HG02943 (cell line): ENCODE measurements around the gene SRSF4.
"Not testable (repeated sequence)": the region's sequence is repeated elsewhere in the genome, so short reads cannot be mapped to it uniquely, and the experiment has no call there.

Source experiments
- ATAC-seq: cut with Tn5 transposase; IDR thresholded peaks from one replicate; pipeline ENCODE4 v1.9.1; 2021; ENCODE audit warnings: mild to moderate bottlenecking, low read depth, moderate library complexity; ENCODE audit not compliant: unreplicated experiment

SRSF4 gene

DNA sequence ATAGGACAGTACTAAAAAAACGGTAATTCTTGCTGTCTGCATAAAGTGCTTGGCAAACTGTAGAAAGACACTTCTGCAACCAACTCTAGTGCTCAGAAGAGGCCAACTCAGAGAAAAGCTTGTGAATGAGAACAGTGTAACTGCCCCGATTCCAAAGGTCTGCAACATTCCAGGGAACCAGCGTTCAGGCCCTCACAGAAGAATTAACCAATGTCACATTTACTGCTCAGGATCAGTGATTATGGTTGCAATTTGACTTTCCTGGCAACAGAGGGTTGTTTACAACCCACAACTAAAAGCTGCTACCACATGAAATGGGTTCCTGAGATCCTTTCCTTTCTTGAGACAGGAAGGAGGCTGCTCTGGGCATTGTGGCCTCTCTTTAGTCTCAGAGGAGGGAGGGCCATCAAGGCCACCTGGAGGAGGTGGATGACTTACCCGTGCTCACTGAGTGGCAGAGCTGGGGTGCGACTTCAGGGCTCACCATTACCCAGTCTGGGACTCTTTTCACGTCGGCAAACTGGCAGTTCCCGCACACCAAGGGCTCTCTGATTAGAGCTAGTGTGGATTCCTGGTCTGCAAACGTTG is 15.3 kb downstream of the SRSF4 start:
- ATAC-seq, result no peak

- no peak for ATAC-seq
Measured at GRCh38 chr1:29164588-29164987, 17.1 kb downstream of the SRSF4 start.

DNA sequence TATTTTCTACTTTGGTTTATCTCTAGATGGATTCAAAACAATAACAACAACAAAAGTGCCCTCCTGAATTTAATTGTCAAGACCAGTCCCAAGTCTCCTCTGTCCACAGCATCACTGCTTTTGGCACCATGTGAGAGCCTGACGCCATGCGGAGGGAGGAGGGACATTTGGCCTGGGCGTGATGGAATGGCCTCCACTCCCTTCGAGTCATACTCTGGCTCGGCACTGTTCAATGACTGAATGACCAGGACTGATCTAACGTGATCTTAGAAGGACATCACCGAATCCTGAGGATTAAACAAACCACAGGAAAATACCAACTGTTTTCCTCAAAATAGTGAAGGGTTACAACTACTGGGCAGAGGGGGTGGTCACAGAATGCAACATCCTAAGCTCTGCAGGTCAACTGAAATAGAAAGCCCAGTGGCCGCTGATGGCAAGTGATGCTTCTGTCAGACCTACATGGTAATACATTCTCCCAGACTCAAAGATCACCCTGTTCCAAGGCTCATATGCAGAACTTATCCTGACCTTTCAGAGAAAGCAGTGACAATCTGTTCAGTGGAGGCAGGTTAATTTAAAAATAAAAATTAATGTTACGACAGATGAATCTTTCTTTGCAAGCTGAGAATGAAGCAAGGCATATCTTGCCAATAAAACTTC is 19.1 kb downstream of the SRSF4 start:
- no peak for ATAC-seq

DNA sequence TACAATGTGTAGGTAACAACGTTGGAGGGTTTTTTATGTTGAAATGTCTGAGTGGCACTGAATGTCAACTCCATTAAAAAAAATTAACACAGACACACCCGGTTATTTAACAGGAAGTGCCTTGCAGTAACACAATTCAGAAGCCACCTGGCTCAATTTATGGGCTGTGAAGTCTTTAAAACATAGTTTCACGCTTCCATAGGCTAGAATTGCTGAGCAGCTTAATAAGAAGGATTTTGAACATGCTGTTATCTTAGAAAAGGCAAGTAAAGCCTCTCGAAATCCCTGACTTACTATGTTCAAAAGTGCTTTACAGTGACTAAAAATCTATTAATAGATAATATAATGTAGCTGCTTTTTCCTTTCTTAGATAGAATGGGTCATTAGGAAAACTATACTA is 19.7 kb downstream of the SRSF4 start:
- no peak for ATAC-seq

- no peak for ATAC-seq
Measured at GRCh38 chr1:29159773-29160172, 21.9 kb downstream of the SRSF4 start.

- no peak for ATAC-seq
Measured at GRCh38 chr1:29157269-29157601, 24.5 kb downstream of the SRSF4 start.

- ATAC-seq, result no peak
Measured at GRCh38 chr1:29156543-29157268, 25.0 kb downstream of the SRSF4 start.

DNA sequence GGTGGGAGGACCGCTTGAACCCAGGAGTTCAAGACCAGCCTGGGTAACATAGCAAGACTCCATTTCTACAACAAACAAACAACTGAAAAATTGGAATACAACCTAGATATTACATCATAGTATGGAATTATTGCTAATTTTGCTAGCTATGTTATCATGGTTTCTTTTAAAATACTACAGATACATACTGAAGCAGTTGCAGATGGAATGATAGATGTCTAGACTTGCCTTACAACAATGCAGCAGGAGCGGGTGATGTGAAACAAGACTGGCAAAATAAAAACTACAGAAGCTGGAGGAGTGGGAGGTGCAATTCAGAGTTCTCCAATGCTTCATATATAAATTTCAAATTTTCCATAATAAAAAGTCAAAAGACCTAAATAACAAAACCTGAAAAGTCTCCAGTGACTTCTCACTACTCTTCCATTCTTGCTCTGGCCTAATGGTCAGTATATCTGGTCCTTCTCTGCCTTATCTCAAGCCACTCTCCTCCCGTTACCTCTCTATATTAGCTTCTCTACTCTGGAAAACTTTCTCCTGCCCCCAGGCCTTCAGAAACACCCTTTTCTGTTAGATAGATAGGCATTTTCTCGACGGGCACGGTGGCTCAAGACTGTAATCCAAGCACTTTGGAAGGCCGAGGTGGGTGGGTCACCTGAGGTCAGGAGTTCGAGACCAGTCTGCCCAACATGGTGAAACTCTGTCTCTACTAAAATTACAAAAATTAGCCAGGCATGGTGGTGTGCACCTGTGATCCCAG is 29.5 kb downstream of the SRSF4 start:
- ATAC-seq, result no peak

- not testable (repeated sequence) for ATAC-seq
Measured at GRCh38 chr1:29150346-29150745, 31.4 kb downstream of the SRSF4 start.

- no peak for ATAC-seq
Measured at GRCh38 chr1:29148656-29149491, 32.8 kb downstream of the SRSF4 start.

- ATAC-seq, result no peak
Measured at GRCh38 chr1:29145739-29146437, 35.8 kb downstream of the SRSF4 start.

GRCh38 chr1:29144178-29144577 is 37.5 kb downstream of the SRSF4 start:
- ATAC-seq, result no peak

DNA sequence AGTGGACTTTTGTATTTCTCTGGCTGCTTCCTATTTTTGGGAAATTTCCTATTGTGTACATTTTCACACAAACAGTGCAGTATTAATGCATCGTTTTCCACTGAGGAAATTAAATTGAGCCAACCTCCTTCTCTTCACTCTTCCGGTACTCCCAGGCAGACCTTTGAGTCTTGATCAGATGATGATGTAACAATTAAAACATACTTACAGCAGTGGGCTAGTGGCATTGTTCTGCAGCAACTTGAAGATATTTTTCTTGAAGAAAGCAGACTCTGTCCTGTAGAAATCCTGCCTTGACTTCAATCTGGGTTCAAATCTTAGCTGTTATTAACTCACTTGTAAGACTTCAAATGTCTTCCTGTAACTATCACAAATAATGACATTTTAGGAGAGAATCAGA is 39.0 kb downstream of the SRSF4 start:
- ATAC-seq, result no peak

DNA sequence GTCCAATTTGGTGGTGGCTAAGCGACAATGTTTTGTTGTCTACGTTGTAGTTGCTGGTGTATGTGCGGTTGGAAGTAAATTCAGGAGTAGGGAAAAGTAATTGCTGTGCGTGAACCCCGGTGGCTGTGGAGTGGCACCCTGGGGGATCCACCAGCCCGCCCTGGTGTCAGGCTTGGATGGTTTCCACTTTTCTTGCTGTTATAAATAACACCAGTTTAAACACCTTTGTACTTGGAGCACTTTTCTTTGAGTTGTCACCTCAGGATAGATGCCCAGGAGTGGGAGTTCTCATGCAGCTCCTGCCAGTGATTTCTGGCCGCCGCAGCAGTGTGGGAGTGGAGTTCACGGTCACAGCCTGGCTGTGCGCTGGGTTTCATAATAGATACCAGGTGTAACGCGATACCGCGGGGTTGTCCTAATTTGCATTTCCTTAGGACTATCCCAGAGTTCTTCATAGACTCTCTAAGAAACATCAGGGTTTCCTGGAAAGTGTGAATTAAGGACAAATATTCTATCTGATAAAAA is 45.2 kb downstream of the SRSF4 start:
- no peak for ATAC-seq

DNA sequence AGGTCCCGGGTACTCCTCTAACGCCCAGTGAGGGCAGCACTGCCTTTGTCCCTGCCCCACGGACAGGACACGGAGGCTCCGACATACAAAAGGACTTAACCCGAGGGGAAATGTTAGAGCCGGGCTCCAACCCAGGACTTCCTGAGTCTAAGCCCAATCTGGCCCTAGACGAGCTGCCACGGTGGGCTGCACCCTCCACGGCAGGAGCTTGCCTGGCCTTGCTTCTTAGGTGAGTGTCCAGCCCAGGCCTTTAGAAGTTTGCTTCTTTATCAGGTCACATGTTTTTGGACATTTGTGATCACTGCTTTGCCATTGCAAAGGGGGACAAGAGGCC is 47.0 kb downstream of the SRSF4 start:
- ATAC-seq, result no peak

- no peak for ATAC-seq
Measured at GRCh38 chr1:29133861-29134694, 47.6 kb downstream of the SRSF4 start.

DNA sequence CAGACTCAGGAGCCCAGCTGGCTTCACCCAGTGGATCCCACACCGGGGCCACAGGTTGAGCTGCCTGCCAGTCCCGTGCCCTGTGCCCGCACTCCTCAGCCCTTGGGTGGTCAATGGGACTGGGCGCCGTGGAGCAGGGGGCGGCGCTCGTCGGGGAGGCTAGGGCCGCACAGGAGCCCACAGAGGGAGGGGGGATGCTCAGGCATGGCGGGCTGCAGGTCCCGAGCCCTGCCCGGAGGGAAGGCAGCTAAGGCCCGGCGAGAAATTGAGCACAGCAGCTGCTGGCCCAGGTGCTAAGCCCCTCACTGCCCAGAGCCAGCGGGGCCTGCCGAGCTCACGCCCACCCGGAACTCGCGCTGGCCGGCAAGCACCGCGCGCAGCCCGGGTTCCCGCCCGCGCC is 50.6 kb downstream of the SRSF4 start:
- not testable (repeated sequence) for ATAC-seq

DNA sequence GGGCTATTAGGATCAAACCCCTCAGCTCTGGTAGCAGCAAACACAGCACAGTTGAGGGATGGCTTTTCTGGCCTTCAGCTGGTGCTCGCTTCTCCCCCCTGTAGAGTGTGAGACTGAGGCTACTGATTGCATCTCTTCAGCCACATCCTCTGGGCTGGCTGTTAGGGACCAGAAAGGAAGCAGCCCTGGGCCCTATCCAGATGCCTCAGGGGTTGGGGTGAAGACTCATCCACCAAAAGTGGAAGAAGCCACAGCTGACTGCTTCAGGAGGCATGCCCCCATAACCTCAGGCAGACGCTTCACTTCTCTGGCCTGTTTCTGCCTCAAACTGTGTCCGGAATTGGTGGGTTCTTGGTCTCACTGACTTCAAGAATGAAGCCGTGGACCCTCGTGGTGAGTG is 51.8 kb downstream of the SRSF4 start:
- ATAC-seq, result no peak

GRCh38 chr1:29128739-29129138 is 53.0 kb downstream of the SRSF4 start:
- no peak for ATAC-seq
